Stimulated activated CD8-positive, alpha-beta memory T cell treated with anti-CD3 and anti-CD28 coated beads, Interleukin-2, amount 100 ng/mL, for 1 hour (primary cell): ENCODE measurements around the gene THAP3.

Source experiments
- DNase-seq, 2 donors: peaks; one replicate each; pipeline ENCODE4 v3.0.0-alpha.2; 2020; ENCODE audit warnings: low read depth in 2 of 2

THAP3 gene

DNA sequence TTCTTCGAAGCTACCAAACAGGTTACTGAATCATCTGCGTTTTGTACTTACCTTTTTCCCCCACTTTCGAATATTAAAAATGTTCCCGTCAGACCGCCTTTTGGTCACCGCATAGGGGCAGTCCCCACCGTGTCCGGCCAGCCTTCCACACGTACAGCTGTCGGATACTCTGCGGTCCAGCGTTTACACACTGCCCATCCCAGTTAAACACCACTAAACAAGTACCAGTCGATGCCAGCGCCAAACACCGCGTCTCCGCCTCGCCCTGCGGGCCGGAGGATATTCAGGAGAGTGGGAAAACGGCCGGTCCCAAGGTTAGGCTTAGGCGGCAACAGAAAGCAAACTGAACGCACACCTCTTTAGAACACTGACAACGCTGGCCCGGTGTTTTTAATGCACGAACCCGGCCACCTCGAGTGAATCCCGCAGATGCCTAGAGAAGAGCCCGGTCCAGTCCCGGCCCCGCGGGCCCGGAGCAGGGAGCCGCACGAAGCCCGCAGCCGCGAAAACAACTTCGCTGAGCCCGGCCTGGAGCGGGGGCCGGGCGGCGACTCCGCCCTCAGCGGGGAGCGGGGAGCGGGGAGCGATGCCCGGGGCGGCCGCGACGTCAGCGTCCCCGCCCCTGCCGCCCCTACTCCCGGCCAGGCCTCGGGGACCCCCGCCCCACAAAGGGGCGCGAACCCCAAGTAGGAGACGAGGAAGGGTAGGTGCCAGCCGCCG lies 11.9 kb upstream of the THAP3 start:
- DNase-seq = no peak

GRCh38 chr1:6613361-6614018 lies 11.2 kb upstream of the THAP3 start, which contains the start of gene PHF13:
TSS of gene PHF13 (plus strand) at chr1:6613731. CDS start at chr1:6614067, 336 bp downstream.
- DNase-seq = peak; percentile 98 to 99

- peak in 1 of 2 donors; percentile 12 for DNase-seq
These were observed 10.4 kb upstream of the THAP3 start for GRCh38 chr1:6614019-6614928.

DNA sequence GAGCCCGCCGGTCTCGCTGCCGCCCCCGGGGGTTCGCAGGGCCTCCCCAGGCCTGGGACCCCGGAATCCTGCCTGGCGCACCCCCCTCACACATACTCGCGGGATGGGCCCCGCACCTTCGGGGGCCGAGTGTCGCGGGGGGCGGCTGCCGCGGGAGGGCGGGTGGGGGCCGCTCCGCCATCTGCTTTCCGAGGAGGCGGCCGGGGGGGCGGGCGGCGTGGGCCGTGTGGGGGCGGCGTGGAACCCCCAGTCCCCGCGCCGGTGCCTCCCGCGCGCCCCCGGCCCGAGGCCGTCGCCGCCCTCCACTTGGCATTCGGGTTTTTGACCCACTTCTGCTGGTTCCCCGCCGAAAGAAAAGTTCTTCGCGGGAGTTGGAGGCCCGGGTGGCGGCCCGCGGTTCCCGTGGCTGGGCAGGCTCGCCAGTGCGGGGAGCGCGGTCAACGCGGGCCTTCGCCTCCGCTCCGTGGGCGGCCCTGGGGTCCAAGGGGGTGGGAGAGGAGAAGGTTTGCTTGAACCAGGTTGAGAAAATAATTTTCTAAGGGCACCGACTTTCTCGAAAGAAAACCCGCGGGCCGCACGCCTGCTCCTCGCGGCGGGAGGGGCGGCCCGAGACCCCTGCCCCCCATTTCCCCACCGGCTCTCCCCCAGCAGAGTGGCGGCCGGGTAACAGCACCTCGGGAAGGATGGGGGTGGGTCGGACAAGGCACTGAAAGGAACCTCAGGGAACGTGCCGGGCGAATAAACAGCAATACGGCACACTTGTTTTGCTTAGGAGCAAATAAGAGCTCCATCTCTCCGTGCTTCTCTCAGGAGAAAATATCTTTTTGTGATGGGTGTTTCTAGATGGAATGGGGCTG lies 9.5 kb upstream of the THAP3 start:
- no peak for DNase-seq

DNA sequence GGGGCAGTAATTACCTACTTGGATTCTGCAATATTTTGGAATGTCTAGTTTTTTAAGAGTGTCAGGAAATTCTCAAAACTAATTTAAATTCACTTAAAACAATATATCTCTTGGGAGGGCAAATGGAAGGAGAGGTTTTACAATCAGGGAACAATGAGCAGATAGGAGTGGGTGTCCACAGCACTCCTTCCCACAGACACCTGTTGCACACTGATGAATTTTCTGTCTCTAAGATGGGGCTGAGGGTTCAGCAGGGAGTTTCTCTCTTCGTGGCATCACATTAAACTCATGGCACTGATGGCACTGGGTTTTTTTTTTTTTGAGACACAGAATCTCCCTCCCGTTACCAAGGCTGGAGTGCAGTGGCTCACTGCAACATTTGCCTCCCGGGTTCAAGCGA lies 5.6 kb upstream of the THAP3 start:
- no peak for DNase-seq

DNA sequence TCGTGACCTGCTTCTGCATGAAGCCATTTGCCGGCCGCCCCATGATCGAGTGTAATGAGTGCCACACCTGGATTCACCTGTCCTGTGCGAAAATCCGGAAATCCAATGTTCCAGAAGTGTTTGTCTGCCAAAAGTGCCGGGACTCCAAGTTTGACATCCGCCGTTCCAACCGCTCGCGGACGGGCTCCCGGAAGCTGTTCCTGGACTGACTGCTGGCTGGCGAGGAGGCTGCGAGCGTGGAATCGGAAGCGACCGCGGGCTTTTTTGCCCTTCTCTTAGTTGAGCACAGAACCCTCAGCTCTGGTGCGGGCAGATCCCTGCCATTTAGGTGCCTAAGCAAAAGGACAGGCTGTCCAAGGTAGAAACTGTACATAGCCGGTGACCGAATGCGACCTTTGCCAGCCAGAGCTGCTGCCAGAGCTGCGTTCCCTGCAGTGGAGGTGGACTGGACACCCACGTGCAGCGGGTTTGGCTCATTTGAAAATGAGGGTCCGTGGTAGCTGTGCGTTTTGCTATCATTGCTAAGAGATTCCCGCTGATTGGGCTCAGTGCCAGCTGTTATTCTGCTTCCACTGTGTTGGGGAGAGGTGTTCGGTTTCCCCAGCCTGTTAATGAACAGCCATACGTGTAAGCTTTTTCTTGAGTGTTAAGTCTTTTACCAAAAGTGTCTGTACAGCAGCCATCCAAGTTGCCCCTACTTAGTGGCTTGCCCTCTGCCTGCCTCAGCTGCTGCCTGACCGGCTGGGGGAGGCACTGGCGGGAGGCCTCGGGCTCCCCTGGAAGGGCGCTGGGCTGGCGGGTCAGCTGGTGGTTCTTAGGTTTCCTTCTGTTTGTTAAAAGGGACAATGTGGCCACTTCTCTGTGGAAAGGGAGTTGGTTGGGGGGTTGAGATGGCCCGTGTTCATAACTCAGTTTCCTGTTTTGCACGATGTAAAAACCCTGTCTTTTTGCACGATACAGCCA lies 3.0 kb upstream of the THAP3 start:
- no peak for DNase-seq

- DNase-seq = no peak
These were observed 2.1 kb upstream of the THAP3 start for GRCh38 chr1:6622396-6623152.

- no peak for DNase-seq
These were observed 1.3 kb upstream of the THAP3 start for GRCh38 chr1:6623269-6623965.

- DNase-seq = no peak
These were observed 999 bp downstream of the THAP3 start for GRCh38 chr1:6625584-6626149.

DNA sequence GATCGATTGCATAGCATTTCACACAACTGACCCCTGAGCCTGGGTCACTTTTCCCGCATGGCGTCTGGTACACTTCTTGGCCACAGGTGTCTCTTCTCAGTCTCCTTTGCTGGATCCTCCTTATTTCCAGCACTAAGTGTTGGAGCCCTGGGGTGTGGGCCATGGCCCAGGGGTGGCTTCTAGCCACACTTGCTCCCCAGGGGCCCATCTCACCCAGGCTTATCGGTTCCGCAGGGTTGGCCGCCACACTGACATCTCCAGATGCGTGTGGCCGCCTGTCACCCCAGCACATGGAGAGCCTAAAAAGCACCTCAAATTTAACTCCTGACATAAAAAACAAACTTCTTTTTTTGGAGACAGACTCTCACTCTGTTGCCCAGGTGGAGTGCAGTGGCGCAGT lies 2.4 kb downstream of the THAP3 start:
- DNase-seq = no peak

GRCh38 chr1:6627841-6628545 lies 3.3 kb downstream of the THAP3 start:
- no peak for DNase-seq

DNA sequence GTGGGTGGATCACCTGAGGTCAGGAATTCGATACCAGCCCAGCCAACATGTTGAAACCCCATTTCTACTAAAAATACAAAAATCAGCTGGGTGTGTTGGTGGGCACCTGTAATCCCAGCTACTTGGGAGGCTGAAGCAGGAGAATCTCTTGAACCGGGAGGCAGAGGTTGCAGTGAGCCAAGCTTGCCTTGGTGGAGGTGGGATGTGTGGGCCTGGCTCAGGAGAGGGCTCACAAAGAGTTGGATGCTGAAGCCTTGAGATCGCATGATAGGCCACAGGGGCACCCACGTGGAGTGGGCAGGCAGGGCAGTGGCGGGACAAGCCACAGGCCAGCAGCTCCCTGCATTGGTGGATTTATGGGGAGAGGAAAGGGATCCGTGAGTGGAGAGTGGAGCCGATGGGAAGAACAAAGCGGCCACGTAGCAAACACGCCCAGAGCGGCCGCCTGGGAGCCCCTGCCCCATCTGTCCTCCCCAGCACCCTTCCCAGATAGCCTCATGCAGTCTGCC lies 4.4 kb downstream of the THAP3 start:
- no peak for DNase-seq

GRCh38 chr1:6630027-6630426 lies 5.4 kb downstream of the THAP3 start:
- no peak for DNase-seq

DNA sequence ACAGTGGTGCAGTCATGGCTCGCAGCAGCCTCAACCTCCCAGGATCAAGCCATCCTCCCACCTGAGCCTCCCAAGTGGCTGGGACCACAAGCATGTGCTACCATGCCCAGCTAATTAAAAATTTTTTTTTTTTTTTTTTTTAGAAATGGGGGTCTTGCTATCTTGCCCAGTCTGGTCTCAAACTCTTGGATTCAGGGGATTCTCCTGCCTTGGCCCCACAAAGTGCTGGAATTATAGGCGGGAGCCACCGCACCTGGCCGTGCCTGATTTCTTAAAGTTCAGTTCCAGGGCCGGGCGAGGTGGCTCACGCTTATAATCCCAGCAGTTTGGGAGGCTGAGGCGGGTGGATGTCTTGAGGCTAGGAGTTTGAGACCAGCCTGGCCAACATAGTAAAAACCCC lies 6.4 kb downstream of the THAP3 start:
- no peak for DNase-seq

DNA sequence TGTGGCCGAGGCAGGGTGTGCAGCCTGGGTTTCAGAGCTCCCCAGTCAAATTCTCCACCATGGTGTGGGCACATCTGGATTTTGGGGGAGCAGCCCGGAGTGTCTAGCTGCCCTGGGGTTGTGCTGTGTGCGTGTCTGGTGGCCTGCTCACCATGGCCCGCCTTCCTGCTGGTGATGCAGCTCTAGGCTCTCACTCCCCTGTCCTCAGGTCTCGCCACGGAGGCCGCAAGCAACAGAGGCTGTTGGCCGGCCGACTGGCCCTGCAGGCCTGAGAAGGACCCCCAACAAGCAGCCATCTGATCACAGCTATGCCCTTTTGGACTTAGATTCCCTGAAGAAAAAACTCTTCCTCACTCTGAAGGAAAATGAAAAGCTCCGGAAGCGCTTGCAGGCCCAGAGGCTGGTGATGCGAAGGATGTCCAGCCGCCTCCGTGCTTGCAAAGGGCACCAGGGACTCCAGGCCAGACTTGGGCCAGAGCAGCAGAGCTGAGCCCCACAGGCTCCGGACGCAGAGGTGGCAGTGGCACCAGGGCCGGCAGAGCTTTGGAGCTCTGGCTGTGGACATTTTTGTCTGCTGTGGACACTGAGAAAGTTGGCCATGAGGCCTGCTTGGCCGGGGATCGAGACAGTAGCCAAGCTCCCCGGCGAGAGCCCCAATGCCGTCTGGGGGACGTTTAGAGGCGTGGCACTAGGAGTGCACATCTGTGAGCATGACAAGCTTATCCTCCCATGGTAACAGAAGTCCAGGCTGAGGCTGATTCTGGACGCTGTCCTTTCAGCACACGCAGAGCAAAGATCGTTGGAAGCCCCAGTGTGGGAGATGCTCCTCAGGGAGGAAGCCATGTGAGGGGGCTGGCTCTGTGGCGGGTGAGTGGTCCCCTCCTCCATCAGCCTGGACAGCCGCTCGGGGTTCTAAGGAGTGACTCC lies 8.2 kb downstream of the THAP3 start:
- DNase-seq = no peak

GRCh38 chr1:6634371-6635052 lies 9.8 kb downstream of the THAP3 start:
- no peak for DNase-seq
